Keratinocyte (primary cell): ENCODE measurements around the gene RANBP10.

Experiments used
- EZH2 ChIP-seq: IDR thresholded peaks from one replicate; pipeline ENCODE4 v1.6.1; 2012; ENCODE audit warnings: inconsistent platforms, mild to moderate bottlenecking, low read length, moderate library complexity
- TF ChIP-seq, protein P1 (sequence below), 3 experiments: IDR thresholded peaks in 1 of 3; conservative IDR thresholded peaks in 1 of 3; optimal IDR thresholded peaks in 1 of 3; 2 replicates in 2 of 3; 3 replicates in 1 of 3; pipeline versions ENCODE3 to v1.5.1; 2011; ENCODE audit warnings: low read length in 3 of 3, mild to moderate bottlenecking in 3 of 3, moderate library complexity in 2 of 3, control low read depth in 1 of 3, inconsistent platforms in 1 of 3; ENCODE audit not compliant: insufficient read depth in 2 of 3; ENCODE audit errors: extremely low read depth in 1 of 3

DNA sequence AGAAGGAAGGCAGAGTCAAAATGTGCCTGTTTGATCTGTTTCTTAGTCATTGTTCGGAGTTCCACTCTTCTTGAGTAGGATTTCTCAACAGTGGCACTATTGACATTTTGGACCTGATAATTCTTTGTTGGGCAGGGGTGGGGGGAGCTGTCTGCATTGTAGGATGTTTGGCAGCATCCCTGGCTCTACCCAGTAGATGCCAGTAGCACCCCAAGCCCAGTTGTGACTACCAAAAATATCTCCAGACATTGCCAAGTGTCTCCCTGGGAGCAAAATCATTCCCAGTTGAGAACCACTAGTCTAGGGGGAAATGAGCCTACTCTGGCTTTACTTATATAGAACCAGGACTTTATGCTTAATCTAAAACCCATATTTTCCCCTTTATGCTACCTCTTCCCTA, 86.1 kb downstream of the RANBP10 start:
- TF ChIP-seq, protein P1, sequence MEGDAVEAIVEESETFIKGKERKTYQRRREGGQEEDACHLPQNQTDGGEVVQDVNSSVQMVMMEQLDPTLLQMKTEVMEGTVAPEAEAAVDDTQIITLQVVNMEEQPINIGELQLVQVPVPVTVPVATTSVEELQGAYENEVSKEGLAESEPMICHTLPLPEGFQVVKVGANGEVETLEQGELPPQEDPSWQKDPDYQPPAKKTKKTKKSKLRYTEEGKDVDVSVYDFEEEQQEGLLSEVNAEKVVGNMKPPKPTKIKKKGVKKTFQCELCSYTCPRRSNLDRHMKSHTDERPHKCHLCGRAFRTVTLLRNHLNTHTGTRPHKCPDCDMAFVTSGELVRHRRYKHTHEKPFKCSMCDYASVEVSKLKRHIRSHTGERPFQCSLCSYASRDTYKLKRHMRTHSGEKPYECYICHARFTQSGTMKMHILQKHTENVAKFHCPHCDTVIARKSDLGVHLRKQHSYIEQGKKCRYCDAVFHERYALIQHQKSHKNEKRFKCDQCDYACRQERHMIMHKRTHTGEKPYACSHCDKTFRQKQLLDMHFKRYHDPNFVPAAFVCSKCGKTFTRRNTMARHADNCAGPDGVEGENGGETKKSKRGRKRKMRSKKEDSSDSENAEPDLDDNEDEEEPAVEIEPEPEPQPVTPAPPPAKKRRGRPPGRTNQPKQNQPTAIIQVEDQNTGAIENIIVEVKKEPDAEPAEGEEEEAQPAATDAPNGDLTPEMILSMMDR (optimal IDR thresholded peaks at IDR 0.05 in 1 of 3, IDR thresholded peaks at IDR 0.05 in 1 of 3, conservative IDR thresholded peaks at IDR 0.05 in 1 of 3; ENCODE audit: extremely low read depth in 1 of 3, insufficient read depth in 2 of 3, low read length in 3 of 3) = no peak
- TF ChIP-seq EZH2 = no peak
